ENCODE data around the gene CBL.
"Not testable (repeated sequence)": the region's sequence is repeated elsewhere in the genome, so short reads cannot be mapped to it uniquely, and the experiment has no call there.

CBL gene

GRCh38 chr11:119192111-119192510, 14.0 kb upstream of the CBL start:
- TF ChIP-seq CTCF (IDR thresholded peaks at IDR 0.05; ENCODE audit: low read depth, low read length, missing control alignments), result no peak
- no peak for DNase-seq (ENCODE audit: low read depth)
- H3K4me3 ChIP-seq (ENCODE audit: low read depth, low read length), result no peak overlapping the region

DNA sequence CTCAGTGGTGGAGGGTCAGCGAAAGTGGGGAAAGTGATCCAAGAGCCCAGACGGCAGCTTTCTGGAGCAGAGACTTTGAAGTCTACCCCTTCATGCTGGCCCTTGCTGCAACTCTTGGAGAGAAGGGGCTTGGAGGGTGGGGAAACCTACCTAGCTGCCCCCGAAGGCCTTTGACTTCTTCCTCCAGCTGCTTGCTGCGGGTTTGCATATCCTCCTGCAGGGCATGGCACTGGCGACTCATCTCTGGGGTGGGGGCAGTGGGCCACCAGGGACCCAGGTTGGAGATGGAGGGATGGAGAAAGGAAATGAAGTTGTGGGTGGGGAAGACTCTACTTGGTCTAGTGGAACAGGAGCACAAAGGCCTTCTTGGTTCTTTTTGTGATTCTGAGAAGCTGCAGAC, 13.1 kb upstream of the CBL start:
- TF ChIP-seq CTCF (IDR thresholded peaks at IDR 0.05; ENCODE audit: low read depth, low read length, missing control alignments), result no peak
- H3K4me3 ChIP-seq (ENCODE audit: low read depth, low read length), result no peak overlapping the region
- no peak for DNase-seq (ENCODE audit: low read depth)

DNA sequence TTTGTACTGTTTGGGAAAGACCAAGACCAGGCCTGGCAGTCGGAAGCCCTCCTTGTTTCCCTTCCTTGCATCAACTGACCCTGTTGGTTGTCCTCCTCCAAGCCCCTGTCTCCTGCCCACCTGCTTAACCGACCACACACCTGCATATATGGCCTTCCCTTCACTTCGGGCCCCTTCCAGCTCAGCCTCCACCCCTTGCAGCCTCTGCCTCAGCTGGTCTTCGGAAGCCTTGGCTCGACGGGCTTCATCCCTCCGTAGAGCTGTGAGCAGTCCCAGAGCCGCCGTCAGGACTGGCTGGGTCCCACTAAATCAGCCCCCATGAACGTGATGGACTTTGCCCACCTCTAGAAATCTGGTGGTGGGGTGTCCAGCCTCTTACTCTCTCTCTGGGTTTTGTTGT, 12.5 kb upstream of the CBL start:
- no peak for DNase-seq (ENCODE audit: low read depth)
- H3K4me3 ChIP-seq (ENCODE audit: low read depth, low read length), result no peak overlapping the region
- no peak for TF ChIP-seq CTCF (IDR thresholded peaks at IDR 0.05; ENCODE audit: low read depth, low read length, missing control alignments)

DNA sequence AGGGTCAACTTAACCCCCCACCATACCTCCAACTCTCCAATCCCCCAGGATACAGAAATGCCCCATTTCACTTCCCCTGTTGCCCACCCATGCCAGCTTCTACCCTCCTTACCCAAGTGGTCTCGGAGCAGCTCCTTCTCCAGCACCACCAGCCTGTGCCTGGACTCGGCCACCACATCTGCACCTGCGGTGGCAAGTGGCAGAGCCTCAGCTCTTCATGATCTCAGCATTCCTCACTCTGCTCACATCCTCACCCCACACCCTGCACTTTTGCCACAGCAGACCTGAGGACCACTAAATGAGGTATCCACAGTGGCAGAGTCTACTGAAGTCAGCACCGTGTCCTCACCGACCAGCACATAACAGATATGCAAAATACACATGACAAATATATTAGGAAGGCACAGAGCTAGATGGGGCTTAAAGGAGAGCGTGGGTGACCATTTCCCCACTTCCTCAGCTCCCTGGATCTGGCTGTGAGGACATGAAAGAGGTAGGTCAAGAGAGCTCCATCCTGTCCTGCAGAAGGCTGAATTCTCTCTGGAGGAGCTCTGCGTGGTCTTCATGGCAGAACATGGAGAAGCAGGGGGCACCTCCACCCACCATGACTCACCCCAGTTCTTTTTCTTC, 11.2 kb upstream of the CBL start:
- no peak for TF ChIP-seq CTCF (IDR thresholded peaks at IDR 0.05; ENCODE audit: low read depth, low read length, missing control alignments)
- H3K4me3 ChIP-seq (ENCODE audit: low read depth, low read length), result no peak overlapping the region
- DNase-seq (ENCODE audit: low read depth), result no peak

- no peak overlapping the region for H3K4me3 ChIP-seq (ENCODE audit: low read depth, low read length)
- no peak for DNase-seq (ENCODE audit: low read depth)
- no peak for TF ChIP-seq CTCF (IDR thresholded peaks at IDR 0.05; ENCODE audit: low read depth, low read length, missing control alignments)
Observed at GRCh38 chr11:119195680-119196079, 10.5 kb upstream of the CBL start.

- no peak overlapping the region for H3K4me3 ChIP-seq (ENCODE audit: low read depth, low read length)
- DNase-seq (ENCODE audit: low read depth), result peak; percentile 59
- TF ChIP-seq CTCF (IDR thresholded peaks at IDR 0.05; ENCODE audit: low read depth, low read length, missing control alignments), result peak; percentile 77
Observed at GRCh38 chr11:119196833-119197483, 9.2 kb upstream of the CBL start.

GRCh38 chr11:119198925-119199324, 7.2 kb upstream of the CBL start:
- no peak overlapping the region for H3K4me3 ChIP-seq (ENCODE audit: low read depth, low read length)
- no peak for TF ChIP-seq CTCF (IDR thresholded peaks at IDR 0.05; ENCODE audit: low read depth, low read length, missing control alignments)
- no peak for DNase-seq (ENCODE audit: low read depth)

DNA sequence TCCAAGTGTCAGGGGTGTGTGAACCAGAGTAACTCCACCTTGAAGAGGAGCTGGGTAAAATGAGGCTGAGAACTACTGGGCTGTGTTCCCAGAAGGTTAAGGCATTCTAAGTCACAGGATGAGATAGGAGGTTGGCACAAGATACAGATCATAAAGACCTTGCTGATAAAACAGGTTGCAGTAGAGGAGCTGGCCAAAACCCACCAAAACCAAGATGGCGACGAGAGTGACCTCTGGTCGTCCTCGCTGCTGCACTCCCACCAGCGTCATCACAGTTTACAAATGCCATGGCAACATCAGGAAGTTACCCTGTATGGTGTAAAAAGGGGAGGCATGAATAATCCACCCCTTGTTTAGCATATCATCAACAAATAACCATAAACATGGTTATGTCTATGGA, 4.9 kb upstream of the CBL start:
- not testable (repeated sequence) for DNase-seq (ENCODE audit: low read depth); H3K4me3 ChIP-seq (ENCODE audit: low read depth, low read length)
